T-helper 2 cell (primary cell): ENCODE measurements around the gene ABHD14A.

Experiments
- DNase-seq, 5 experiments: peaks; one replicate each; pipeline versions ENCODE4 v3.0.0 to v3.0.0-alpha.2; 2012 to 2022

ABHD14A gene

GRCh38 chr3:51957520-51958205 is 17.2 kb upstream of the ABHD14A start:
- no peak for DNase-seq

GRCh38 chr3:51958603-51959521 is 16.0 kb upstream of the ABHD14A start:
- DNase-seq, result no peak

GRCh38 chr3:51959651-51960050 is 15.2 kb upstream of the ABHD14A start:
- no peak for DNase-seq

- DNase-seq, result no peak
Measured at GRCh38 chr3:51960386-51960785, 14.5 kb upstream of the ABHD14A start.

GRCh38 chr3:51961011-51961410 is 13.9 kb upstream of the ABHD14A start:
- no peak for DNase-seq

GRCh38 chr3:51961602-51962569 is 13.0 kb upstream of the ABHD14A start:
- DNase-seq, result no peak

- no peak for DNase-seq
Measured at GRCh38 chr3:51962854-51963530, 11.9 kb upstream of the ABHD14A start.

GRCh38 chr3:51963951-51964451 is 10.9 kb upstream of the ABHD14A start:
- no peak for DNase-seq

GRCh38 chr3:51964521-51964920 is 10.3 kb upstream of the ABHD14A start:
- no peak for DNase-seq

GRCh38 chr3:51966016-51966415 is 8.8 kb upstream of the ABHD14A start:
- no peak for DNase-seq

GRCh38 chr3:51966486-51966885 is 8.4 kb upstream of the ABHD14A start:
- no peak for DNase-seq

- no peak for DNase-seq
Measured at GRCh38 chr3:51966922-51967383, 7.9 kb upstream of the ABHD14A start.

- peak in 3 of 5 experiments; percentile 25 to 53 (median 32) for DNase-seq
Measured at GRCh38 chr3:51967384-51968169, 7.3 kb upstream of the ABHD14A start, which contains the start of gene PCBP4. PCBP4 (minus strand) TSS chr3:51967454; CDS start chr3:51961240, 6,214 bp downstream.

- no peak for DNase-seq
Measured at GRCh38 chr3:51968170-51968775, 6.6 kb upstream of the ABHD14A start.

GRCh38 chr3:51968883-51969678 is 5.8 kb upstream of the ABHD14A start:
- no peak for DNase-seq

GRCh38 chr3:51969841-51970240 is 5.0 kb upstream of the ABHD14A start:
- no peak for DNase-seq

- no peak for DNase-seq
Measured at GRCh38 chr3:51970606-51971300, 4.1 kb upstream of the ABHD14A start.

GRCh38 chr3:51971350-51971749 is 3.5 kb upstream of the ABHD14A start:
- no peak for DNase-seq
